Mammary epithelial cell (primary cell): ENCODE data around the gene POLRMT.

Experiments used
- CTCF ChIP-seq, 2 donors: IDR thresholded peaks in 1 of 2; conservative IDR thresholded peaks in 1 of 2; 2 replicates each; pipeline ENCODE4 v1.5.1; 2011 to 2012; ENCODE audit warnings: inconsistent platforms in 2 of 2, low read length in 2 of 2, mild to moderate bottlenecking in 2 of 2, control low read depth in 1 of 2, low read depth in 1 of 2; ENCODE audit not compliant: insufficient read depth in 1 of 2; ENCODE audit errors: extremely low read depth in 1 of 2
- EZH2 ChIP-seq: IDR thresholded peaks from 2 replicates; pipeline ENCODE4 v1.6.1; 2012; ENCODE audit warnings: low read length, inconsistent platforms, borderline replicate concordance

- TF ChIP-seq CTCF (conservative IDR thresholded peaks at IDR 0.05 in 1 of 2, IDR thresholded peaks at IDR 0.05 in 1 of 2; ENCODE audit: extremely low read depth in 1 of 2, insufficient read depth in 1 of 2, low read depth in 1 of 2, low read length in 2 of 2) (no peak), EZH2 (no peak)
Measured at GRCh38 chr19:596263-596655, 37.1 kb downstream of the POLRMT start.
